ENCODE measurements around the gene ASCL4. TPM values are rescaled to one million over a fixed set of nuclear protein-coding genes. Genes with fewer than 3 reads are reported as not detected.

ASCL4 gene
- polyA plus RNA-seq, 1 of the 3 experiments (the other 2 are of a cell fraction) = not detected

- Histone ChIP-seq H3K9ac (no peak overlapping the region), H3K79me2 (ENCODE audit: insufficient read depth) (no peaks in the 10 kb centered on the region), H3K9me3 (no peaks in the 10 kb centered on the region), H3K4me2 (no peak overlapping the region), H3K4me1 (ENCODE audit: control insufficient read depth in 1 of 2, insufficient read depth in 2 of 2, low read depth in 1 of 2, low read length in 1 of 2) (no peaks in the 10 kb centered on the region), H3K36me3 (replicated peaks in 1 of 2; ENCODE audit: control insufficient read depth in 1 of 2, insufficient read depth in 2 of 2, low read length in 1 of 2) (no peaks in the 10 kb centered on the region), H3F3A (replicated peaks; ENCODE audit: insufficient read depth) (no peaks in the 10 kb centered on the region), H2AFZ (ENCODE audit: low read depth) (no peak overlapping the region), H3K27me3 (ENCODE audit: insufficient read depth) (no peaks in the 10 kb centered on the region), H3K27ac (ENCODE audit: low read depth in 2 of 2, low read length in 1 of 2) (no peak overlapping the region), H3K4me3 (ENCODE audit: low read depth in 2 of 2, low read length in 1 of 2) (no peak overlapping the region), H3K9me2 (no peaks in the 10 kb centered on the region), H4K20me1 (ENCODE audit: insufficient read depth) (no peaks in the 10 kb centered on the region)
- 7% methylated on average over 8 of the region's 8 CpGs for WGBS (ENCODE audit: low lambda C conversion rate)
- TF ChIP-seq MEF2A (IDR thresholded peaks at IDR 0.05; ENCODE audit: borderline replicate concordance, low read depth) = no peak
- no peak for TF ChIP-seq FOSL2 (IDR thresholded peaks at IDR 0.05; ENCODE audit: borderline replicate concordance, low read depth)
- TF ChIP-seq TEAD4 (IDR thresholded peaks at IDR 0.05; ENCODE audit: borderline replicate concordance, insufficient read depth) = no peak
- no peak for TF ChIP-seq TCF12 (IDR thresholded peaks at IDR 0.05)
- TF ChIP-seq NFIC (IDR thresholded peaks at IDR 0.05; ENCODE audit: borderline replicate concordance) = no peak
- no peak for TF ChIP-seq RFX5 (IDR thresholded peaks at IDR 0.05; ENCODE audit: low read length)
- POLR2A ChIA-PET = no interaction called here
- no peak for DNase-seq
- CTCF ChIA-PET = no interaction called here
Measured at GRCh38 chr12:107822356-107822755, 47.9 kb downstream of the ASCL4 start.

Other genes starting within 250 kb of the ASCL4 start
- gene PWP1, start 88.9 kb upstream of the ASCL4 start, polyA plus RNA-seq (2012; rRNA removed) = 129 and 165 TPM in 2 replicates
- 22.1 and 27.9 TPM in 2 replicates for gene PRDM4, start 13.6 kb upstream of the ASCL4 start, polyA plus RNA-seq (2012; rRNA removed)